IMR-90 (cell line): Measurements from ENCODE around the gene TMEM130.

ENCODE experiments used
- BHLHE40 ChIP-seq: fragments of 150-350 bp; IDR thresholded peaks from 2 replicates; pipeline ENCODE4 v1.6.1; 2016; ENCODE audit warnings: mild to moderate bottlenecking, low read depth, low read length
- CTCF ChIP-seq: conservative IDR thresholded peaks from 2 replicates; pipeline ENCODE4 v1.5.1; 2012; ENCODE audit warnings: mild to moderate bottlenecking, low read depth, low read length, improper control_type of control experiment
- ELK1 ChIP-seq: fragments of 150-350 bp; IDR thresholded peaks from 2 replicates; pipeline ENCODE4 v1.6.1; 2016; ENCODE audit warnings: low read depth, mild to moderate bottlenecking, low read length, moderate library complexity, borderline replicate concordance
- FOS ChIP-seq: fragments of 150-350 bp; IDR thresholded peaks from 2 replicates; pipeline ENCODE4 v1.6.1; 2016; ENCODE audit warnings: low read depth, low read length
- POLR2A ChIP-seq: IDR thresholded peaks from 2 replicates; pipeline ENCODE4 v1.6.1; 2012; ENCODE audit warnings: mild to moderate bottlenecking, low read depth, low read length
- RAD21 ChIP-seq: IDR thresholded peaks from 2 replicates; pipeline ENCODE4 v1.6.1; 2012; ENCODE audit warnings: low read length, improper control_type of control experiment
- RCOR1 ChIP-seq: IDR thresholded peaks from 2 replicates; pipeline ENCODE4 v1.6.1; 2012; ENCODE audit warnings: mild to moderate bottlenecking, low read length, improper control_type of control experiment; ENCODE audit not compliant: insufficient replicate concordance
- RFX5 ChIP-seq: IDR thresholded peaks from 2 replicates; pipeline ENCODE4 v1.8.0; 2012; ENCODE audit warnings: low read depth, mild to moderate bottlenecking, low read length, moderate library complexity
- SMC3 ChIP-seq: fragments of 150-350 bp; IDR thresholded peaks from 2 replicates; pipeline ENCODE4 v1.6.1; 2016; ENCODE audit warnings: low read depth, mild to moderate bottlenecking, antibody characterized with exemption, low read length, moderate library complexity

- TF ChIP-seq CTCF (no peak), POLR2A (no peak), RFX5 (no peak), RCOR1 (no peak), ELK1 (no peak), SMC3 (no peak), FOS (no peak), BHLHE40 (no peak), RAD21 (no peak)
Observed at GRCh38 chr7:98816967-98817710, 52.7 kb downstream of the TMEM130 start.
